Panc1 (cell line): ENCODE data around the gene SIRT7.
A peak's percentile ranks its signal among the peaks of the same experiment; 100 is the strongest.

Source experiments
- CTCF ChIP-seq: fragments of 450-650 bp; IDR thresholded peaks from 2 replicates; pipeline ENCODE4 v1.5.1; 2017; ENCODE audit warnings: mild to moderate bottlenecking
- POLR2AphosphoS5 ChIP-seq: IDR thresholded peaks from 2 replicates; pipeline ENCODE4 v1.6.1; 2012; ENCODE audit warnings: mild to moderate bottlenecking, low read depth, low read length, moderate library complexity

DNA sequence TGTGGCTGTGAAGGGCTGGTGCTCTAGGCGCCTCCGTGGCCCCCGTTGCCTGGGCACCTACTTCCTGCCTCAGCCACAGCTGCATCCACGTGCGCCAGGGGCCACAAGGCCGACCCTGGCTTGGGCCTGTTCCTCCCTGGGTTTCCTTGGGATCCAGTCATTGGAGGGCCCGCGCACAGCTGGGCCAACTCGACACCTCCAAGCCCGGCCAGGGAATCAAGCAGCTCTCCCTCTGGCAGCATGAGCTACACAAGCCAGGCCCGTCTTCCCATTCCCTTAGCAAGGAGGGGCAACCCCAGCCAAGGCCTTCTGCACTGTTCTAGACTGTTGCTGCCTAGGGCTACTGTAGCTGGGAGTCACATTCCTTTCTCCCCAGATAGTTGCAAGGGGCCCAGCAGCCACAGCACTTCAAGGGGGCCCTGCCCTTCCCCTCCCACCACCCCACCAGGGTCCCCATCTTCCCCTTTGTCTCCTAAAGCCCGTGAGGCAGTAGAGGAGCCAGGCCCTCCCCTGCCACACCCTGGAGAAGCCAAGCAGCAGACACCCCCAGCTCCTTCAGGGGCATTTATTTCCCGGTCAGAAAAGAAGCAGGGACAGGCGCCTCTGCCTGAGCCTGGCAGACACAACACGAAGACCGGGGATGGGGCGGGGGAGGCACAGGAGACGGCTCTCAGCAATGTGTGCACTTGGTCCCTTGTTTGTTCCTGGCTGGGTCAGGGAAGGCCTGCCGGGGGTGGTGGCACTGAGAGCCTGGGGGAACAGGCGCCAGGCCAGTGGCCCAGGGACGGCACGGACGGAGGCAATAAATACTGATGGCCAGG lies 50.6 kb downstream of the SIRT7 start:
- TF ChIP-seq POLR2AphosphoS5, result peak; percentile 71
- TF ChIP-seq CTCF, result no peak
